T-helper 17 cell (primary cell): ENCODE data around the gene PKNOX2. TPM values are rescaled to one million over a fixed set of nuclear protein-coding genes. Genes with fewer than 3 reads are reported as not detected.

ENCODE experiments used
- ATAC-seq: fragments of 150-1000 bp; cut with Tn5 transposase; 2 replicates; pipeline ENCODE4 v1.10.0; 2021; ENCODE audit warnings: mild to moderate bottlenecking, moderate library complexity
- DNase-seq, 3 donors: peaks; one replicate each; pipeline versions ENCODE4 v3.0.0 to v3.0.0-alpha.2; 2020 to 2021
- H3K9me3 ChIP-seq: one replicate; pipeline ENCODE4 v1.7.0; 2013; ENCODE audit warnings: low read length, mild to moderate bottlenecking; ENCODE audit not compliant: control insufficient read depth, poor library complexity, severe bottlenecking
- H3K27ac Mint-ChIP-seq: one replicate; pipeline ENCODE4 v1.8.0; 2022; ENCODE audit warnings: mild to moderate bottlenecking, moderate library complexity, mixed read lengths
- H3K27me3 Mint-ChIP-seq: one replicate; pipeline ENCODE4 v1.8.0; 2022; ENCODE audit warnings: mixed read lengths
- H3K36me3 Mint-ChIP-seq: one replicate; pipeline ENCODE4 v1.8.0; 2022; ENCODE audit warnings: low read depth, mixed read lengths
- H3K4me1 Mint-ChIP-seq: one replicate; pipeline ENCODE4 v1.8.0; 2022; ENCODE audit warnings: mild to moderate bottlenecking, mixed read lengths
- H3K4me3 Mint-ChIP-seq: one replicate; pipeline ENCODE4 v1.8.0; 2022; ENCODE audit warnings: mild to moderate bottlenecking, moderate library complexity, mixed read lengths
- total RNA-seq, 4 donors: library from RNA in 2 of 4; stranded (reverse) in 2 of 4; gene quantifications; one replicate each; pipeline ENCODE4 v1.2.3 and lab custom pipeline; 2022 to 2026

The PKNOX2 gene
- total RNA-seq, 2 donors from 2014 or later = not detected

DNA sequence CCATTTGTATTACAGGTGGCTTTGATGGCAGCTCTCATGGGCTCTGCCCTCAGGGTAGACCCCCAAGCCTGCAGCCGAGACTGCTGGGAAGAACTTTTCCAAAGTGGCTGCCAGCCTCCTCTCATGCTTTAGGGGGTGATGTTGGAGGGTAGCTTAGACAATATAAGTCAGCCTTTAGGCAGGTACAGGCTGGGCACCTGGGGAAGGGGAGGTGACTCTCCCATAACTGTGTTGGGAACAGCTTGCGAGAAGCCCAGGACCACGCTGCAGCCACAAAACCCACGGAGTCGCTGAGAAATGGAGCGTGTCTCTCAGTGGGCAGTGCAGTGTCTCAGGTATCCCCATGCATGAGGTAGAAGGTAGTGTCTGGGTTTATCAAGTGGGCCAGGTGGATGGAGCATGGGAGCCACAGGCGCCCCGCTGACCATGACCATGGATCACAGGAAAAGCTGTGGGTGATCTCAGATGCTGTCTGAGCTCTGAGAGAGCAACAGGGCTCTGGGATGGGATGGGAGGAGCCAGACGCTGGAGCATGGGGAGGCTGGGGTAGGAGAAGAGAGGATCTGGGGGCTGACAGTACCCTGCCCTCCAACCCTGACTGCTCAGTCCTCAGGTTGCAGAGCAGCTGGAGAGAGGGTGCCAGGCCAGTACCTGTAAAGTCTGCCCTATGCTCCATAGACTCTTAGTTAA, 216.3 kb downstream of the PKNOX2 start:
- Mint-ChIP-seq H3K4me3 (no peak overlapping the region), H3K36me3 (peaks cover 6% of the 10 kb centered on the region), H3K27ac (no peak overlapping the region), H3K4me1 (no peaks in the 10 kb centered on the region), H3K27me3 (peaks cover 76% of the 10 kb centered on the region)
- DNase-seq (no peak), ATAC-seq (no peak)
- no peaks in the 10 kb centered on the region for H3K9me3 ChIP-seq

DNA sequence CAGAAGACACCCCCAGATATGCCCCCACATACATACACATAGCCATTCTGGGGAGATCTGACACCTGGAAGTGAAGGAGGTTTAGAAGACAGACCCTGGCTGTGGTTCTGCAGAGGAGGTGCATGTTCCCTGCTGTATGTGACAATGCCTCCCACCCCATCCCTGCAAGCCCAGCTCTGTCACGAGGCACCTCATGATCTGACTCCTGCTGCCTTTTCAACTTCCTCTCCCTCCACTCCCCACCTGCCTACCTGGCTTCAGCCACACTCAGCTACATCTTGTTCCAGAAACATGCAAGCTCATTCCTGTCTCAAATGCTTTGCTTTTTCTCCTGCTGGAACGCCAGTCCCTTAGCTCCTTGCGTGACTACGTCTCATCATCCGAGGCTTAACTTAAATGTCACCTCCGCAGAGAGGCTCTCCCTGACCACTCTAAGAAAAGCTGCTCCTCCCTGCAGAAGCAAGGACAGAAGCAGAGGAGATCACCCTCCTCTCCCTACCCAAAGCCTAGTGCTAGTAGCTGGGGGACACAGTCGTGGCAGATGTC, 217.0 kb downstream of the PKNOX2 start:
- Mint-ChIP-seq H3K36me3 (peaks cover 6% of the 10 kb centered on the region), H3K4me3 (no peak overlapping the region), H3K4me1 (no peaks in the 10 kb centered on the region), H3K27me3 (peaks cover 69% of the 10 kb centered on the region), H3K27ac (no peak overlapping the region)
- no peak for DNase-seq
- ATAC-seq = no peak
- H3K9me3 ChIP-seq = no peaks in the 10 kb centered on the region

DNA sequence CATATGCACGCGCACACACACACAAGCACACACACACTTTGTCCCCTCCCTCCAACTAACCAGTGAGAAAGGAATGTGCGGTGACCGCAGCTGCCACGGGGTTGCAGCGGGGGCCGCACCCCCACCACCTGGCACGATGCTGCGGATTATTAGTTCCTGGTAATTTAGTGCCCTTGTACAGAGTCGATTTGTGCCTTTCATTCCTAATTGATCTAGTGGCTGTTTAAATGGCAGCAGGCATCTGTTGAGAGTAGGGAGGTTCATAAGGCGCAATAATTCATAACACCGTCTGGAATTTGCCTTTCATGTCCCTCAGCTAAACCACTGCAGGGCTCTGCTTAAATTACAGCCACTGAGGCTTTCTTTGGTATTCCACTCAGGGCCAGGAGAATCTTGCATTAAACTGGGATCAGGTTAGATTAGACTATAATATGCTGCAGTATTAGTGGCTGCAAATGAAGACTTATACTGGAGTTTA, 217.8 kb downstream of the PKNOX2 start:
- H3K4me1 Mint-ChIP-seq = no peaks in the 10 kb centered on the region
- no peak overlapping the region for H3K27ac Mint-ChIP-seq
- no peaks in the 10 kb centered on the region for H3K9me3 ChIP-seq
- ATAC-seq (no peak), DNase-seq (no peak)
- peaks cover 3% of the 10 kb centered on the region for H3K36me3 Mint-ChIP-seq
- H3K4me3 Mint-ChIP-seq = no peak overlapping the region
- peaks cover 62% of the 10 kb centered on the region for H3K27me3 Mint-ChIP-seq

DNA sequence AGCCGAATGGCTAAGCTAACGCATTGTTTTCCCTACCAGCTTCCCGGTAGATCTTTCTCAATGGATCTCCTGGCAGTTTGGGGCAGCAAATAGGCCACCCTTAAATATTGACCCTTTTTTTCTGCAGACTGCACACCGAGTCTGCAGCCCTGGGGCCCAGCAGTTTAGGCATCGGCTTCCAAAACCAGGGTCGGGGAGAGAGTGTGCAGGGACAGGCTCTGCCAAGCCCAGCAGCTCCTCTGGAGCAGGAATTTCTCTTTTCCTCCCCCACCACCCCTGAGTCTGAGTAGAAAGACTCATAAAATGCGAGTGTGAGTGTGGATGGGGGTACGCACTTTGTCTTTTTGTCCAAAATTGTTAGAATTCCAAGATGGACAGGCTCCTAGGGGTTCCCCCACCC, 218.3 kb downstream of the PKNOX2 start:
- no peak for DNase-seq
- no peaks in the 10 kb centered on the region for H3K4me1 Mint-ChIP-seq
- peaks cover 62% of the 10 kb centered on the region for H3K27me3 Mint-ChIP-seq
- no peak for ATAC-seq
- H3K36me3 Mint-ChIP-seq = peaks cover 3% of the 10 kb centered on the region
- no peaks in the 10 kb centered on the region for H3K9me3 ChIP-seq
- H3K27ac Mint-ChIP-seq = no peak overlapping the region
- H3K4me3 Mint-ChIP-seq = no peak overlapping the region

DNA sequence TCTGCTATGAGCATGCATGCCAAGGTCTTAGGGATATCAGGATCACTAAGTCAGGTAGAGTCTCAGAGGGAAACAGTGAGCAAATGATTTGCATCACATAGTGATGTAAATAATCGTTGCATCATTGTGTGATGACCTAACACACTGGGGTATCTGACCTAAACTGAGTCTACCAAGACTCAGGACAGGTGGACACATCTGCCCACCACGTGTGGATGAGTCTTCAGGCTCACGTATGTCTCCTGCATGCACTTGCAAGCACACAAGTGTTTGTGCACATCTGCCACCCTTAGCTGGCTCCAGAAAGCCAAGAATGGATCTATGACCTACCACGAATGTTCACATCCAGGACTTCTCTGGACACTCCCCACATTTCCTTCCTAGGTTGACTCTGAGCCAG, 220.3 kb downstream of the PKNOX2 start:
- Mint-ChIP-seq H3K27ac (no peak overlapping the region), H3K27me3 (peaks cover 62% of the 10 kb centered on the region), H3K4me1 (no peaks in the 10 kb centered on the region), H3K36me3 (peaks cover 3% of the 10 kb centered on the region), H3K4me3 (no peak overlapping the region)
- no peak for DNase-seq
- no peaks in the 10 kb centered on the region for H3K9me3 ChIP-seq
- no peak for ATAC-seq

DNA sequence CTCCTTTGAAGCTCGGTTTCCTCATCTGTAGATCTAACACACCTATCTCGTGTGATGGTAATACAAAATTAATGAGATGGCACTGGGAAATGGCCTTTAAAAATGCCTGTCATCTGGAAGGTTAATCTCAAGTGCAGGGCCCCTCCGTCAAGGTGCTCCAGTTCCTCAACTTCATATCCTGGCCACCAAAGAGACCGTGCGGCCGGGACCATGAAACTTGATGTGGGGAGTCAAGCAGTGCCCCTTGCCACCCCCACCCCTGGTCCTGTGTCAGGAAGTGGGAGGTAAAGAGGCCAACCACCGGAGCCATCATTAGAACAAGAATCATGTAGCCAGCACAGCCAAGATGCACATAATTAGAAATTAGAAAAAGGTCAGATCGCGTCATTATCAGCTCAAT, 223.3 kb downstream of the PKNOX2 start:
- DNase-seq = no peak

DNA sequence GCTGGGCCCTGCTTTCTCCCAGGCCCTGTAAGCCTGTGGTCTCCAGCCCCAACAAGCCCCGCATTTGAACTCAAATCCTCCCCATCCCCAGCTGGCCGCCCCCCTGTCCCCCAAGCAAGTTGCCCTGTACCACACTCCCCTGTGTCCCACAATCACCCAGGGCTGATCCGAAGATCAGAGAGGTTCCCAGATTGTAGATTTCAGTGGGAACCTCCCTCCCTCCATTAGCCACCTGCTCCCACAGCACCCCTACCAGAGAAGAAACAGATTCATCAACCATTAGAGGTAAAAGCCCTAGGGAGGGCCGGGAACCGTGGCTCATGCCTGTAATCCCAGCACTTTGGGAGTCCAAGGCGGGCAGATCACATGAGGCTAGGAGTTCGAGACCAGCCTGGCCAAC, 224.1 kb downstream of the PKNOX2 start:
- Mint-ChIP-seq H3K27ac (no peak overlapping the region), H3K4me3 (no peak overlapping the region), H3K36me3 (peaks cover 4% of the 10 kb centered on the region), H3K4me1 (peaks cover 2% of the 10 kb centered on the region), H3K27me3 (peaks cover 63% of the 10 kb centered on the region)
- DNase-seq = no peak
- no peaks in the 10 kb centered on the region for H3K9me3 ChIP-seq
- no peak for ATAC-seq

More for the DNA sequence above, 223.3 kb downstream of the PKNOX2 start:
- Mint-ChIP-seq H3K27me3 (peaks cover 57% of the 10 kb centered on the region), H3K4me3 (no peak overlapping the region), H3K36me3 (peaks cover 4% of the 10 kb centered on the region), H3K4me1 (peaks cover 2% of the 10 kb centered on the region), H3K27ac (no peak overlapping the region)
- ATAC-seq = no peak
- no peaks in the 10 kb centered on the region for H3K9me3 ChIP-seq

DNA sequence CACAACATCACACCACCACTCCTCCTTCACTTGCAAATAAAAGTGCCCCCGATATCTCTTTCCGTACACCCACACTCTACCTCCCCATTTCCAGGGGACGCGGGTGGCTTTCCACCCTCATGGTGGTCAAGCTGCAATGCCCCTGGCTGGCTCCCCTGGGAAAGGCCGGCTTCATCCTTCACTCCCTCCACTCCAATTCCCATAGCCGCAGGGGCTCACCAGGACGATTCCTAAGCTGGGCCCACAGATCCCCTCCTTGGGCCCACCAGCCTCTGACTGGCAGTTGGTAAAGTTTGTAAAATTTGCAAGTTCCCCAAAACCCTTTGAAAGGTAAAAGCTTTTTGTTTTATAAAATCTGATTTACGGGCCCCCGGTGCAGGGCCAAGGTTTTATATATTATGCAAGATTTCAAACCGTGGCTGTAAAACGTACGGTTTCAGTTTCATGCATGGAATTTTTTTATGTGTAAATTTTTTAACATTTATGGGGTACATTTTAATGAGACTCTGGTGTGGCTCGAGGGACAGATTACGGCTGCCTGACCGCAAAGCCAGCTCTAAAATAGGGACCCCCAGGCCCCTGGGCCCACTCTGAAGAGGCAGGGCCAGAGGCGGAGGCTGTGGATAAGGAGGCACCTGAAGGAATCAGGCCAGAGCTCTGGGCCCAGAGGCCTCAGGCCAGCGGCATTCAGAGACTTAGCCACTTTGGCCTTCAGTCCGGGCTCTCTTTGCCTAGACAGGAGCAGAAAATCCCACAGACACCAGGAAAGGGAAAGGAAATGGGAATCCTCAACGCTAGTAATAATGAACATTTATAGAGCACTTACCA, 225.0 kb downstream of the PKNOX2 start:
- DNase-seq = no peak
- ATAC-seq = no peak
- H3K4me1 Mint-ChIP-seq = peaks cover 2% of the 10 kb centered on the region
- H3K4me3 Mint-ChIP-seq = no peak overlapping the region
- no peaks in the 10 kb centered on the region for H3K9me3 ChIP-seq
- peaks cover 4% of the 10 kb centered on the region for H3K36me3 Mint-ChIP-seq
- H3K27me3 Mint-ChIP-seq = peaks cover 61% of the 10 kb centered on the region
- no peak overlapping the region for H3K27ac Mint-ChIP-seq

DNA sequence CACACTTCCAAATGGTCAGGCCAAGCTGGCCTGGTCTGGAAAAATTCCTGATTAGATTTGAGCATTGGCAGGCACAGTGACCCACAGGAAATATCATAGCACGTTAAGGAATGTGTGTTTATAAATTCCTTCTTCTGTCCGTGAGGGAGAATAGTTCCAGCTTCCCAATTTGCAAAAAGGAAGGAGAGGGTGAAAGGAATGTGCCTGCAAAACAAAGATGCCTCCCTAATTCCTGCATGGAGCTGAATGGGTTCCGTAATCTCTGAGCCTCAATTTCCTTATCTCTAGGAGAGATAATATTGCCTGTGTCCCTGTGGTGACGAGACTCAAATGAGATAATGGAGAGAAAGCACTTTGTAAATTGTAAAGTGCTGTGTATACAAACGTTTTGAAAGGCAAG, 226.4 kb downstream of the PKNOX2 start:
- H3K27me3 Mint-ChIP-seq = peaks cover 68% of the 10 kb centered on the region
- H3K9me3 ChIP-seq = no peaks in the 10 kb centered on the region
- H3K27ac Mint-ChIP-seq = no peak overlapping the region
- H3K4me3 Mint-ChIP-seq = no peak overlapping the region
- no peak for ATAC-seq
- H3K4me1 Mint-ChIP-seq = peaks cover 2% of the 10 kb centered on the region
- no peak for DNase-seq
- peaks cover 4% of the 10 kb centered on the region for H3K36me3 Mint-ChIP-seq

DNA sequence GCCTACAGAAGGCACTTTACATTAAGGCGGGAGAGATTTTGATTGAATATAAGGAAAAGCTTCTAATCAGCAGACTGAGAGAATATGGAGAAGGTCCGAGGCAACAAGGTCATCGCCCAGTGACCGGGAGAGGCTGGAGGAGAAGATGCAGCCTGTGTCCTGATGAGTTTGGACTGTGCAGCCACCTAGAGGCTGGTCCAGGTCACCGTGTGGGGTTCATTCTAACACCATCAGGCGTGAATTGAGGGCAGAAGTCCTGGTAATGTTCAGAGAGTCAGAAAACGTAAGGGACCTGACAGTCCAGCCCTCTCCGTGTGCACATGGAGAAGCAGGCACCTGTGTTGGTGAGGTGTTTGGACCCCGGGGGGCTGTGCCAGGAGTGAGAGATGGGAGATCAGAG, 228.8 kb downstream of the PKNOX2 start:
- Mint-ChIP-seq H3K4me3 (no peak overlapping the region), H3K36me3 (peaks cover 4% of the 10 kb centered on the region), H3K27ac (no peak overlapping the region), H3K27me3 (peaks cover 76% of the 10 kb centered on the region), H3K4me1 (peaks cover 2% of the 10 kb centered on the region)
- DNase-seq (no peak), ATAC-seq (no peak)
- no peaks in the 10 kb centered on the region for H3K9me3 ChIP-seq

DNA sequence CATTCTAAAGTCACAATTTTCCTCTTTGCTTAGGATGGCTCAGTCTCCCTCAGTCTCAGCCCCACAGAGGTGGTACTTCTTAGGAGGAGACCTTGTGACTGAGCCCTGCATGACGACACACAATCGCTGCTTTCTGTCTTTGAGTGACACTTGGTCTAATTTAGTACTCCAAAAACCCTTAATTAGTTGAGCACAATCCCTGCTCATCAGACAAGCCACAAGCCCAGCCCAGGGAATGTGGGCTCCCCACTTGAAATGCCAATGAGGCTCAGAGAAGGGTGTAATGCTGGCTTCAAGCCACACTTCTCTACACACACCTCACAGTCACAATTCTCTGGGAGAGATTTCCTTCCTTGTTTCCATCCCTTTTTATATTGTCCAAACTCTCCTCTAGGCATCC, 229.7 kb downstream of the PKNOX2 start:
- H3K9me3 ChIP-seq = no peaks in the 10 kb centered on the region
- H3K27me3 Mint-ChIP-seq = peaks cover 83% of the 10 kb centered on the region
- ATAC-seq (no peak), DNase-seq (no peak)
- no peak overlapping the region for H3K4me3 Mint-ChIP-seq
- peaks cover 4% of the 10 kb centered on the region for H3K36me3 Mint-ChIP-seq
- peaks cover 8% of the 10 kb centered on the region for H3K4me1 Mint-ChIP-seq
- H3K27ac Mint-ChIP-seq = no peak overlapping the region

DNA sequence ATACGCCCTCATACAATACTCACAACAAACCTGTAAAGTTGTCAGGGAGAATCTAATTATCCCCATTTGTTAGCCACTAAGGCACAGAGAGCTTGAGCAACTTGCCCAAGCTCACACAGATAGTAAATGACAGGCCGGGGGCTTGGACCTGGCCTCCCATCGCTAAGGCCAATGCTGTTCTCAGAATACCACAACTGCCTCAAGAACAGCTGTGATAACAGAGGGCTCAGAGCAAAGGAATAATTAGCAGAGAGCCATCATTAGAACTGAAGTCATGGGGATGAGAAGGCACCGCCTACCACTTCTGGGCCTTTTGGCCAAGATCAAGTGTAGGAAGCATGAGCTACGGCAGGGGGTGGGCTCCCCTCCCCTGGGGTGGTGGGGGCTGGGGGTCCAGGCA, 232.9 kb downstream of the PKNOX2 start:
- Mint-ChIP-seq H3K4me3 (no peak overlapping the region), H3K36me3 (peaks cover 2% of the 10 kb centered on the region), H3K4me1 (peaks cover 6% of the 10 kb centered on the region), H3K27me3 (peaks cover 84% of the 10 kb centered on the region), H3K27ac (no peak overlapping the region)
- no peaks in the 10 kb centered on the region for H3K9me3 ChIP-seq
- ATAC-seq (no peak), DNase-seq (no peak)

DNA sequence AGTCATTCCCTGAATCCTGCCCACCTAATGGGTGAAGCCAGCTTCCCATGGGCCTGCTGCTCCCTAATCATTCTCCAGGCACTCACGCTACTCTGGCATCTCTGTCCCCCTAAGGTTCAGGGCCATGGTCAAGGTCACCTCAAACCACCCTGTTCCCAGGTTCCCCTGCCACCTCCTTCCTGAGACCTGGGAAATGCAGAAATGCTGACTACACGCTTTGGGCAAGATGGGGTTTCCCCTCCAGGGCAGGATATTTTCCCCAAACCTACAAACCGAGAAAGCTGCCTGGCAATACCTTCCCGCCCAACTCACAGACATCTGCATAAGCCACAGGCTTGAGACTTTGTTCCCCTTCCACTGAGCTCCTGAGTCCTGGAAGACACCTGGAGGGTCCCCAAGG, 233.9 kb downstream of the PKNOX2 start:
- Mint-ChIP-seq H3K27me3 (peaks cover 87% of the 10 kb centered on the region), H3K4me3 (no peak overlapping the region), H3K36me3 (no peaks in the 10 kb centered on the region), H3K4me1 (peaks cover 6% of the 10 kb centered on the region), H3K27ac (no peak overlapping the region)
- DNase-seq (no peak), ATAC-seq (no peak)
- no peaks in the 10 kb centered on the region for H3K9me3 ChIP-seq
